DMS153 treated with DMSO at 0.1 percent for 48 hours (cell line): ENCODE measurements around the gene RBPJL.
"Not testable (repeated sequence)": the region's sequence is repeated elsewhere in the genome, so short reads cannot be mapped to it uniquely, and the experiment has no call there.

Experiments
- DNase-seq: peaks from one replicate; lab custom pipeline; 2025; ENCODE audit not compliant: unreplicated experiment; lab: John Stamatoyannopoulos, UW

RBPJL gene

DNA sequence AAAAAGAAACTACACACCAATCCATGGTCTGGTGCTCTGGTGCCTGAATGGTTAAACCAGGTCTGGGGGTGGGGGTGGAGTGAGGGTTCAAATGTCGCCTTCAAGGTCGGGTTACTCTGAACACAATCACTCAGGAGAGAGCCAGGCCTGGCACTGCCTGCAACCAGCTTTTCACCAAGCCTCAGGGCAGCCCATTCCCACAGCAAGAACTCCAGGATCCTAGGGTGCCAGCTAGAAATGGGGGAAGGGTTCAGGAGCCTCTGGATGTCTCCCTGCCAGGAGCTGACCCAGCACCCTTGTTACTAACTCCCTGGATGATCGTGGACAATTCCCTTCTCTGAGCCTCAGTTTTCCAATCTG, 34.9 kb downstream of the RBPJL start:
- DNase-seq, result no peak

- peak; percentile 70 for DNase-seq
These were observed 35.6 kb downstream of the RBPJL start for GRCh38 chr20:45341939-45342854.

DNA sequence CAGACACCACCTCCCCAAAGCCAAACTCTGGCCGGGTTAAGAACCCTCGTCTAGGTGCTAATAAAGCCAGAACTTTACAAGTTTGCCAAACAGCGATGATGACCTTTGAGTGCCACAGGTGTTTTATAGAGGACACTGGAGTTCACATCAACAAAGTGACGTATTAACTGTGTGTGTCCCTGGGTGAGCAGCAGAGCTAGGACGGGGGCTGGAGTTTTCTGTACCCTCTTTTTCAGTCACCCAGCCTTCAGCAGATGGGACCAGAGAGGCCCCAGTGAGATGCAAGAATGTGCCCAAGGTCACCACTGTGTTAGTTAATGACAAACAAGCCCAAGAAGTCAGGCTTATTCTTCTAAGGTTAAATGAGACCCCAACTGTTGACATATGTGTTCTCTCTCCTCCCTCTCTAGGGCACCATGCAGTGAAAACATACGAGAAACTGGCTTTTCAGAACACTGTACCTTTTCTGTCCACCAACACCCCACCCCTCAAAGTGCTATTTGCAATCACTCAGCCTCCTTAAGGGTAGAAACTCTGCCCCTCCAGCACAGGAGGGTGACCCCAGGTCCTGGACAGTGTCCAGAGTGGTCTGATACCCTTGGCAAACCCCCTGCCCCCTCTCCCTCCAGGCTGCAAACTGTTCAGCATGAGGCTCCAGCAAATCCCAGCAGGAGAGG, 36.4 kb downstream of the RBPJL start:
- no peak for DNase-seq

GRCh38 chr20:45343532-45344167, 37.0 kb downstream of the RBPJL start:
- DNase-seq, result peak; percentile 51

DNA sequence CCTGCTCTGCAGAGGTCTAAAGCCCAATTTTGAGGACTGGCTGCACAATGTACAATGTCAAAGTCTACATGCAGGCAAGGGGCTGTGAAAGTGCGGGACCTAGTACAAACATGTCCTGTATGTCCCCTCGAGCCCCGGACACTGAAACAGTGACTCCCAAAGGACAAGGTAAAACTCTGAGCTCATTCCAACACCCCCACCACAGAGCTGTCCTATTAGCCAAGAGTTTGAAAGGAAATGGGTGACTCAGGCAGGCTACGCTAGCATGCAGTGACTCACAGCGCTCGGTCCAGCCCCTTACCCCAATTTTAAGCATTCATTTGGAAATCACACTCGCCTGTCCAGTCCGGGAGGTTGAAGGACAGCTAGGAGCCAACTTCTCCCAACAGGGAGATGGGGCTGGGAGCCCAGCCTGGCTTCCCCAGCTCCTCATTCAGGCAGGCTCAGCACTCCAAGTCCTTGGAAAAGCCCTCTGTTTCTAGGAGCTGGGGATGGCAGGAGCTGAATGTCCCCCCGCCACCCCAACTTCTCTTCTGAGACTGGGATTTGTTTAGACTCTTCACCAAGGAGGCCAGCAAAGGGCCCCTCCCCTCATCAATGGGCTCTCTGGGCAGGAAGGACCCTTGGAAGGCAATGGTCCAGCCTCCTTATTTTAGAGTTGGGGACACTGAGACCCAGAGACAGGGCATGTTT, 37.7 kb downstream of the RBPJL start:
- DNase-seq, result no peak

GRCh38 chr20:45345104-45345936, 38.7 kb downstream of the RBPJL start:
- no peak for DNase-seq

GRCh38 chr20:45346291-45346718, 39.7 kb downstream of the RBPJL start:
- no peak for DNase-seq

- DNase-seq, result no peak
These were observed 40.2 kb downstream of the RBPJL start for GRCh38 chr20:45346851-45347250.

- DNase-seq, result no peak
These were observed 40.8 kb downstream of the RBPJL start for GRCh38 chr20:45347297-45347935.

- DNase-seq, result peak; percentile 50
These were observed 41.5 kb downstream of the RBPJL start, which contains the start of gene SDC4 for GRCh38 chr20:45347936-45348778. Gene SDC4 (minus strand): TSS chr20:45348424. CDS start chr20:45348384, 40 bp downstream.

DNA sequence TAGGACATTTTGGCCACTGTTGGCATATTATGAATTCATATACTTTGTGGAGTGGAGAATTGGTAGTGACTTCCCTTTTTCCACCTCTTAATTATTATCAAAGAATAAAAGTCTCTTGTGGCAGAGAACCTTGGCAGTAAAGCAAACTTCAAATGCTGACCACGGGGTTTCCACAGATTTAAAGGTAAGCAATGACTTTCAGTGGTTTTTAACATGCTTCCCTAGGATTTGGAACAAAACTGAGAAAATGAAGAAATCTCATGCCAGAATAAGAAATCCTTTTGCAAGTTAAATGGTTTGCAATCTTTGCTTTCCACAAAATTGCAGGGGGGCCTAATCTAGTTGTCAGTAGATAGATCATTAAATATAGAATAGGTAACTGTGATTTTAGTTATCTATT, 43.6 kb downstream of the RBPJL start:
- no peak for DNase-seq

DNA sequence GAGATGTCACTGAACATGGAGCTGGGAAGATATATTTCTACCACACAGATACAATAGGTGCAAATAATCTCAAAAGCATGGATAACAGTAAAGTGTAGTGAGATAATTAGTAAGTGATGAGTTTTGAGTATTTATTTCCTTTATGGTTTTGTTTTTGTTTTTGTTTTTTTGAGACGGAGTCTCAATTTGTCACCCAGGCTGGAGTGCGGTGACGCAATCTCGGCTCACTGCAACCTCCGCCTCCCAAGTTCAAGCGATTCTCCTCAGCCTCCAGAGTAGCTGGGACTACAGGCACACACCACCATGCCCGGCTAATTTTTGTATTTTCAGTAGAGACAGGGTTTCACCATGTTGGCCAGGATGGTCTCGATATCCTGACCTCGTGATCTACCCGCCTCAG, 44.2 kb downstream of the RBPJL start:
- DNase-seq, result not testable (repeated sequence)

DNA sequence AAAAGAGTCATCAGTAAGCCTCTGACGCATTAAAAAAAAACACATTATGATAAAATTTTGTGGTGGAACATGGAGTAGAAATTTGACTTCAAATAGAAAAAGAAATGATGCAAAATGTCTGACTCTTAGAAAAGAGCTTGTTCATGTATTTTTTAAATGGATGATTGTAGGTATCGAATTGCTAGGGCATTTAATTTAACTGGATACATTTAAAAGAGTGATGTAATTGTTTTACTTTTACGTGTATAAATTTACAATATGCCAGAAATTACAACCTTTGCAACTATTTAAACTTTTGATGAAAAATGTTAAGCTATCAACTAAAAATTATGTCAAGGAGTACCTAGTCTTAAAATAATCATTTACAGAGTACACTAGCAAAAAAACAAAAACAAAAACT, 46.1 kb downstream of the RBPJL start:
- no peak for DNase-seq

DNA sequence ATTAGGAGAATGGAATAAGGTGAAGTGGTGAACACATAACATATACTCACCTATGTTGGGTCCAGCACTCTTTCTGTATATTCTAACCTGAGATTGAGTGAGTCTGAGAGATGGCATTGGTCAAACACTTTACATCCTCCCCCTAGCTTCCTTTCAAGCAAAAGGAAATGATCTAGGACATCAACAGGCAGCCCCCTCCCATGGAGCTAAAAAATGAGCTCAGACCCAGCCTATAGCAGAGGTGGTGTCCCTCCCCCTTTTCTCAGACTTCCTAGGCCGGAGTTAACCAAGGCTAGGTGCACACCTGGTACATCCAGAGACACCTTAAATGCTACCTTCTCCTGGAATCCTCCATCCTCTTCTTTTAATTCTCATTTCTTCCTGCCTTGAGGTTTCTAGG, 47.1 kb downstream of the RBPJL start:
- DNase-seq, result no peak

DNA sequence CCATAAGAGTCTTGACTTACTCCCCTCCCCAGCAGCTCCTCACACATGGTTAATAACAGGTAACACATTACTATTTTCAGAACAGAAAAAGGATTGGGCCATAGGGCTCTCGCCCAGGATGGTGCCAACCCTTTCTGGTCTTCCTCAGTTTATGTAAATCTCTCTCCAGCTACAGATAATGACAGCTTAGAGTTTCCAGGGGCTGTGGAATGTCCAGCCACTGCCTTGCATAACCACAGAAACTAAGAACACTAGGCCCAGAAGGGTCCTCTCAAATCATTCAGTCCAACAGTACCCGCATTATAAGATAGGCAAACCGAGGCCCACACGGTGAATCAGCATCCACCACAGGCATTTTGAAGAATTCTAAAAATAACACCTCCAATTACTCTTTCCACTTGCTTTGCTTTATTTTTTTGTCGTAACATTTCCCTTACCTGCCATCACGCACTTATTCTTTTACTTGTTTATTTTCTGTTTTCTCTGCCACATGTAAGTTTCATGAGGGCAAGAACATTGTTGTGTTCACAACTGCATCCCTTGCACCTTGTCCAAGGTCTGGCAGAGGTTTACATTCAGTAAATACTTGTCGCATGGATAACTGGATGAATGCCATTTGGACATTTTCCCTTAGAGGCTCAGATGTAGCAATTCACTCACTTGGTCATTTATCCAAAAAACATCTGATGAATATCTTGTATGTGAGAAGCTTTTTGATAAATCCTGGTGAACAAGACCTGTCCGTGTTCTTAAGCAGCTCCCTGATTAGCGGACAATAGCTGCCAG, 48.0 kb downstream of the RBPJL start:
- DNase-seq, result no peak

DNA sequence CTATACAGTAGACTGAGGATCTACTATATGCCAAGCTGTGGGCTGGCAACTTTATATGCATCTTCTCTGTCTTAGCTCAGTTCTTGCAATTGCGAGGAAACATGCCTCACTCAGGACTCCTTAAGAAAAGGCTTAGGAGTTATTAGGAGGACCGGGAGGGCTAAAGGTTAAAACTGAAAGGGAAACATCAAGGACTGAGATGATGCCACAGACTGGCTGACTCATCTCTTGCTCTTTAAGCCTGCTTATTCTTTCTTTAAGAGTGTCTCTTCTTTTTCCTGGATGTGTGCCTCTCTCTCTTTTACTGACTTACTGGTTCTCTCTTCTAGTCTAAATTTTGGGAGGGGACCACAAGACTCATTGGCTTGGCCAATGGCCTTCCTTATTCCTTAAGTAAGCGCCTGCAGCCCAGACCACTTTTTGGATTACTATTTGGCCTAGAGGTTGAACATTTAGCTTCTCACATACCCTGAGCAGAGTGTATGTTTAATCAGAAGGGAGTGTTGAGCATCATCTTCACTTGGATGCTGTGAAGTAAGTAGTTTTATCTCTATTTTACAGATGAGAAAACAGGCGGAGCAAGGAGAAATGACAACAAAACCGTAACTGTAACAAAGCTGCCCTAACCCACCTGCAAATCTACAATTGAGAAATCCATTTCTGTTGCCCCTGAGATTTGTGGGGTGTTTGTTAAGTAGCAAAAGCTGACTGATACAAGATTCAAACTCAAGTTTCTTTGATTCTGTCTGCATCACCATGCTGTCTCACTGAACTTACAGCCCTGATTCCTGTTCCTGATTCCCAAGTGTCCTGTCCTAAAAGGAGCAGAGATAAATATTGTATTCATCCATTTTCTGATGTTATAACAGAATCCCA, 48.8 kb downstream of the RBPJL start:
- no peak for DNase-seq
